GM23338 (cell line): ENCODE measurements around the gene PODN. TPM values are rescaled to one million over a fixed set of nuclear protein-coding genes. Genes with fewer than 3 reads are reported as not detected.

Source experiments
- ATAC-seq: fragments of 200-7000 bp; cut with Tn5 transposase; 3 replicates; pipeline ENCODE4 v1.9.1; 2020
- DNase-seq: peaks from one replicate; pipeline ENCODE4 v3.0.0-alpha.2; 2015; ENCODE audit warnings: low spot score
- H2AFZ ChIP-seq: fragments of 200-600 bp; sonication (generic); 2 replicates; pipeline ENCODE4 v1.8.0; 2016; ENCODE audit warnings: antibody characterized with exemption, mild to moderate bottlenecking, moderate library complexity
- H3F3A ChIP-seq: fragments of 200-600 bp; sonication (generic); replicated peaks from 2 replicates; pipeline ENCODE4 v1.8.0; 2017; ENCODE audit warnings: antibody characterized with exemption, mixed run types, low read depth
- H3K27ac ChIP-seq: fragments of 200-600 bp; sonication (generic); 2 replicates; pipeline ENCODE4 v1.6.1; 2016; ENCODE audit warnings: low read depth
- H3K27me3 ChIP-seq: fragments of 200-600 bp; sonication (generic); 2 replicates; pipeline ENCODE4 v1.8.0; 2016; ENCODE audit warnings: mild to moderate bottlenecking, mixed run types, moderate library complexity; ENCODE audit not compliant: insufficient read depth
- H3K36me3 ChIP-seq: fragments of 200-600 bp; sonication (generic); 2 replicates; pipeline ENCODE4 v1.8.0; 2016; ENCODE audit warnings: mild to moderate bottlenecking; ENCODE audit not compliant: insufficient read depth
- H3K4me1 ChIP-seq: fragments of 200-600 bp; sonication (generic); 2 replicates; pipeline ENCODE4 v1.8.0; 2016; ENCODE audit warnings: mild to moderate bottlenecking, moderate library complexity; ENCODE audit not compliant: insufficient read depth
- H3K4me2 ChIP-seq: fragments of 200-600 bp; sonication (generic); 2 replicates; pipeline ENCODE4 v1.7.1; 2017; ENCODE audit warnings: mixed run types
- H3K4me3 ChIP-seq: fragments of 200-600 bp; sonication (generic); 2 replicates; pipeline ENCODE4 v1.6.1; 2016; ENCODE audit warnings: mixed run types
- H3K79me2 ChIP-seq: fragments of 200-600 bp; sonication (generic); replicated peaks from 2 replicates; pipeline ENCODE4 v1.8.0; 2017; ENCODE audit warnings: mild to moderate bottlenecking; ENCODE audit not compliant: insufficient read depth
- H3K9me2 ChIP-seq: fragments of 200-600 bp; sonication (generic); 2 replicates; pipeline ENCODE4 v1.8.0; 2017; ENCODE audit not compliant: insufficient read depth
- H4K20me1 ChIP-seq: fragments of 200-600 bp; sonication (generic); replicated peaks from 2 replicates; pipeline ENCODE4 v1.8.0; 2017; ENCODE audit warnings: mild to moderate bottlenecking; ENCODE audit not compliant: insufficient read depth
- H3K27ac Mint-ChIP-seq: 2 replicates; pipeline ENCODE4 v1.8.0; 2020; ENCODE audit warnings: inconsistent platforms, mild to moderate bottlenecking, moderate library complexity, mixed read lengths
- H3K27me3 Mint-ChIP-seq: 3 replicates; pipeline ENCODE4 v1.8.0; 2022; ENCODE audit warnings: low read depth, mild to moderate bottlenecking, moderate library complexity, mixed read lengths, inconsistent platforms; ENCODE audit not compliant: insufficient read depth, poor library complexity
- H3K36me3 Mint-ChIP-seq: 3 replicates; pipeline ENCODE4 v1.8.0; 2021; ENCODE audit warnings: low read depth, mild to moderate bottlenecking, inconsistent platforms, moderate library complexity, mixed read lengths
- H3K4me1 Mint-ChIP-seq: 3 replicates; pipeline ENCODE4 v1.8.0; 2020; ENCODE audit warnings: mild to moderate bottlenecking, inconsistent platforms, mixed read lengths
- H3K4me3 Mint-ChIP-seq: 3 replicates; pipeline ENCODE4 v1.8.0; 2021; ENCODE audit warnings: moderate library complexity, mild to moderate bottlenecking, inconsistent platforms, mixed read lengths
- H3K9me3 Mint-ChIP-seq: 3 replicates; pipeline ENCODE4 v1.8.0; 2020; ENCODE audit warnings: moderate library complexity, mild to moderate bottlenecking, inconsistent platforms, mixed read lengths
- CREB1 ChIP-seq: fragments of 250-450 bp; sonication (Bioruptor Pico); IDR thresholded peaks from 2 replicates; pipeline ENCODE4 v1.5.0; 2020; ENCODE audit warnings: low read depth, mild to moderate bottlenecking, moderate library complexity
- CTCF ChIP-seq, 2 experiments: fragments of 200-600 bp in 1 of 2; sonication (generic) in 1 of 2; conservative IDR thresholded peaks; 2 replicates each; pipeline versions ENCODE4 v1.5.1 to v1.6.1; 2016 to 2017; ENCODE audit warnings: antibody characterized with exemption in 2 of 2, low read depth in 2 of 2, mild to moderate bottlenecking in 2 of 2, moderate library complexity in 1 of 2
- EZH2 ChIP-seq: fragments of 200-600 bp; sonication (generic); IDR thresholded peaks from one replicate; pipeline ENCODE4 v1.8.0; 2017; ENCODE audit warnings: antibody characterized with exemption, mild to moderate bottlenecking, low read depth; ENCODE audit not compliant: unreplicated experiment
- EZH2phosphoT487 ChIP-seq: fragments of 200-600 bp; sonication (generic); IDR thresholded peaks from one replicate; pipeline ENCODE4 v1.8.1; 2018; ENCODE audit warnings: antibody characterized with exemption; ENCODE audit not compliant: unreplicated experiment
- JUNB ChIP-seq: IDR thresholded peaks from one replicate; pipeline ENCODE4 v1.6.1; 2016; ENCODE audit warnings: antibody characterized with exemption; ENCODE audit not compliant: unreplicated experiment
- NANOG ChIP-seq: IDR thresholded peaks from 2 replicates; pipeline ENCODE4 v1.6.1; 2016; ENCODE audit warnings: antibody characterized with exemption, borderline replicate concordance
- POLR2AphosphoS5 ChIP-seq: IDR thresholded peaks from 2 replicates; pipeline ENCODE4 v1.6.1; 2016; ENCODE audit warnings: antibody characterized with exemption, low read depth
- REST ChIP-seq: IDR thresholded peaks from one replicate; pipeline ENCODE4 v1.6.1; 2018; ENCODE audit warnings: antibody characterized with exemption; ENCODE audit not compliant: unreplicated experiment
- STAT1 ChIP-seq: IDR thresholded peaks from one replicate; pipeline ENCODE4 v1.6.1; 2016; ENCODE audit warnings: antibody characterized with exemption; ENCODE audit not compliant: unreplicated experiment
- ZNF114 ChIP-seq: fragments of 250-450 bp; sonication (Bioruptor Pico); IDR thresholded peaks from 2 replicates; pipeline ENCODE4 v1.5.0; 2020; ENCODE audit warnings: mild to moderate bottlenecking, moderate library complexity
- ZNF331 ChIP-seq: fragments of 250-450 bp; sonication (Bioruptor Pico); IDR thresholded peaks from 2 replicates; pipeline ENCODE4 v1.5.0; 2020; ENCODE audit warnings: low read depth, mild to moderate bottlenecking, moderate library complexity
- polyA plus RNA-seq: library from polyadenylated mRNA; unstranded; fragments of >200 nt; fragmentation: Nextera tagmentation; extraction: Ambion mirVana; gene quantifications from 2 replicates; pipeline ENCODE4 v1.2.1, GENCODE V29; 2016
- total RNA-seq: library from RNA; depleted of rRNA; stranded (reverse); fragments of >200 nt; shearing (Covaris generic); gene quantifications from 2 replicates; pipeline ENCODE4 v1.2.3, GENCODE V29; 2014
- TF ChIP-seq, protein P1 (sequence below): fragments of 250-450 bp; sonication (Bioruptor Pico); IDR thresholded peaks from 2 replicates; pipeline ENCODE4 v1.5.0; 2020; ENCODE audit warnings: mild to moderate bottlenecking, moderate library complexity
- TF ChIP-seq, protein P2 (sequence below): IDR thresholded peaks from 2 replicates; pipeline ENCODE4 v1.6.1; 2016; ENCODE audit warnings: antibody characterized with exemption

PODN gene
- total and polyA plus RNA-seq, 2 experiments from 2014 or later: 0.16 to 0.24 TPM

DNA sequence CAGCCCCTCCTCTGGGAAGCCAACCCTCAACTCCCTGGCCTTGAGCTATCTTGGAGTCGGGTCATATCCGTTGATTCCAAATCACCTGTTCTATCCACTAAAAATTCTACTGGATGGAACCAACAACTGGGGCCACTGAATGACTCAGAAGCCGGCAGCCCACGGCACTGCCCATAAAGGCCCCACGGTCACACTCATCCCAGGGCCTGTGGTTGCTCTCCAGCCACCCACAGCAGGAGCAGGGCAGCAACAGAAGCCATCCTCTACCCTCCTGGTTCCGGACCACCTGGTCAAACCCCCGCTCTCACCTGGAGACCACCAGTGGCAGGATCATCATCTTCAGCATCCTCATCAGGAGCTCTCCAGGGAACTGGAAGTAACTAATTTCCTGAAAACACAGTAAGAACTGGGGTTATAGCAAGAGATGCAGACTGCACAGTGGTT lies 72.1 kb downstream of the PODN start:
- TF ChIP-seq ZNF114 (CRISPR knock-in tag): no peak
- TF ChIP-seq, protein P1, sequence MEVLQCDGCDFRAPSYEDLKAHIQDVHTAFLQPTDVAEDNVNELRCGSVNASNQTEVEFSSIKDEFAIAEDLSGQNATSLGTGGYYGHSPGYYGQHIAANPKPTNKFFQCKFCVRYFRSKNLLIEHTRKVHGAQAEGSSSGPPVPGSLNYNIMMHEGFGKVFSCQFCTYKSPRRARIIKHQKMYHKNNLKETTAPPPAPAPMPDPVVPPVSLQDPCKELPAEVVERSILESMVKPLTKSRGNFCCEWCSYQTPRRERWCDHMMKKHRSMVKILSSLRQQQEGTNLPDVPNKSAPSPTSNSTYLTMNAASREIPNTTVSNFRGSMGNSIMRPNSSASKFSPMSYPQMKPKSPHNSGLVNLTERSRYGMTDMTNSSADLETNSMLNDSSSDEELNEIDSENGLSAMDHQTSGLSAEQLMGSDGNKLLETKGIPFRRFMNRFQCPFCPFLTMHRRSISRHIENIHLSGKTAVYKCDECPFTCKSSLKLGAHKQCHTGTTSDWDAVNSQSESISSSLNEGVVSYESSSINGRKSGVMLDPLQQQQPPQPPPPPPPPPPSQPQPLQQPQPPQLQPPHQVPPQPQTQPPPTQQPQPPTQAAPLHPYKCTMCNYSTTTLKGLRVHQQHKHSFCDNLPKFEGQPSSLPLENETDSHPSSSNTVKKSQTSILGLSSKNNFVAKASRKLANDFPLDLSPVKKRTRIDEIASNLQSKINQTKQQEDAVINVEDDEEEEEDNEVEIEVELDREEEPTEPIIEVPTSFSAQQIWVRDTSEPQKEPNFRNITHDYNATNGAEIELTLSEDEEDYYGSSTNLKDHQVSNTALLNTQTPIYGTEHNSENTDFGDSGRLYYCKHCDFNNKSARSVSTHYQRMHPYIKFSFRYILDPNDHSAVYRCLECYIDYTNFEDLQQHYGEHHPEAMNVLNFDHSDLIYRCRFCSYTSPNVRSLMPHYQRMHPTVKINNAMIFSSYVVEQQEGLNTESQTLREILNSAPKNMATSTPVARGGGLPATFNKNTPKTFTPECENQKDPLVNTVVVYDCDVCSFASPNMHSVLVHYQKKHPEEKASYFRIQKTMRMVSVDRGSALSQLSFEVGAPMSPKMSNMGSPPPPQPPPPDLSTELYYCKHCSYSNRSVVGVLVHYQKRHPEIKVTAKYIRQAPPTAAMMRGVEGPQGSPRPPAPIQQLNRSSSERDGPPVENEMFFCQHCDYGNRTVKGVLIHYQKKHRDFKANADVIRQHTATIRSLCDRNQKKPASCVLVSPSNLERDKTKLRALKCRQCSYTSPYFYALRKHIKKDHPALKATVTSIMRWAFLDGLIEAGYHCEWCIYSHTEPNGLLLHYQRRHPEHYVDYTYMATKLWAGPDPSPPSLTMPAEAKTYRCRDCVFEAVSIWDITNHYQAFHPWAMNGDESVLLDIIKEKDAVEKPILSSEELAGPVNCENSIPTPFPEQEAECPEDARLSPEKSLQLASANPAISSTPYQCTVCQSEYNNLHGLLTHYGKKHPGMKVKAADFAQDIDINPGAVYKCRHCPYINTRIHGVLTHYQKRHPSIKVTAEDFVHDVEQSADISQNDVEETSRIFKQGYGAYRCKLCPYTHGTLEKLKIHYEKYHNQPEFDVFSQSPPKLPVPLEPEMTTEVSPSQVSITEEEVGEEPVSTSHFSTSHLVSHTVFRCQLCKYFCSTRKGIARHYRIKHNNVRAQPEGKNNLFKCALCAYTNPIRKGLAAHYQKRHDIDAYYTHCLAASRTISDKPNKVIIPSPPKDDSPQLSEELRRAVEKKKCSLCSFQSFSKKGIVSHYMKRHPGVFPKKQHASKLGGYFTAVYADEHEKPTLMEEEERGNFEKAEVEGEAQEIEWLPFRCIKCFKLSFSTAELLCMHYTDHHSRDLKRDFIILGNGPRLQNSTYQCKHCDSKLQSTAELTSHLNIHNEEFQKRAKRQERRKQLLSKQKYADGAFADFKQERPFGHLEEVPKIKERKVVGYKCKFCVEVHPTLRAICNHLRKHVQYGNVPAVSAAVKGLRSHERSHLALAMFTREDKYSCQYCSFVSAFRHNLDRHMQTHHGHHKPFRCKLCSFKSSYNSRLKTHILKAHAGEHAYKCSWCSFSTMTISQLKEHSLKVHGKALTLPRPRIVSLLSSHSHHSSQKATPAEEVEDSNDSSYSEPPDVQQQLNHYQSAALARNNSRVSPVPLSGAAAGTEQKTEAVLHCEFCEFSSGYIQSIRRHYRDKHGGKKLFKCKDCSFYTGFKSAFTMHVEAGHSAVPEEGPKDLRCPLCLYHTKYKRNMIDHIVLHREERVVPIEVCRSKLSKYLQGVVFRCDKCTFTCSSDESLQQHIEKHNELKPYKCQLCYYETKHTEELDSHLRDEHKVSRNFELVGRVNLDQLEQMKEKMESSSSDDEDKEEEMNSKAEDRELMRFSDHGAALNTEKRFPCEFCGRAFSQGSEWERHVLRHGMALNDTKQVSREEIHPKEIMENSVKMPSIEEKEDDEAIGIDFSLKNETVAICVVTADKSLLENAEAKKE (CRISPR knock-in tag): no peak
- no peak for TF ChIP-seq CREB1 (CRISPR knock-in tag)
- TF ChIP-seq, protein P2, sequence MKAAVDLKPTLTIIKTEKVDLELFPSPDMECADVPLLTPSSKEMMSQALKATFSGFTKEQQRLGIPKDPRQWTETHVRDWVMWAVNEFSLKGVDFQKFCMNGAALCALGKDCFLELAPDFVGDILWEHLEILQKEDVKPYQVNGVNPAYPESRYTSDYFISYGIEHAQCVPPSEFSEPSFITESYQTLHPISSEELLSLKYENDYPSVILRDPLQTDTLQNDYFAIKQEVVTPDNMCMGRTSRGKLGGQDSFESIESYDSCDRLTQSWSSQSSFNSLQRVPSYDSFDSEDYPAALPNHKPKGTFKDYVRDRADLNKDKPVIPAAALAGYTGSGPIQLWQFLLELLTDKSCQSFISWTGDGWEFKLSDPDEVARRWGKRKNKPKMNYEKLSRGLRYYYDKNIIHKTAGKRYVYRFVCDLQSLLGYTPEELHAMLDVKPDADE: no peak
- no peak for TF ChIP-seq EZH2phosphoT487
- TF ChIP-seq NANOG: no peak
- TF ChIP-seq POLR2AphosphoS5: no peak
- no peak for TF ChIP-seq EZH2
- no peak for TF ChIP-seq CTCF (conservative IDR thresholded peaks at IDR 0.05; ENCODE audit: low read depth in 2 of 2)
- TF ChIP-seq ZNF331: no peak
- TF ChIP-seq REST: no peak
- no peak for TF ChIP-seq JUNB
- no peak for TF ChIP-seq STAT1
- Mint-ChIP-seq H3K9me3 (peaks cover 19% of the 10 kb centered on the region), H3K27me3 (peaks cover 5% of the 10 kb centered on the region), H3K4me3 (no peak overlapping the region), H3K4me1 (peaks cover 5% of the 10 kb centered on the region; the same call in 1 of the 3 replicates), H3K27ac (no peak overlapping the region), H3K36me3 (peaks cover 9% of the 10 kb centered on the region)
- Histone ChIP-seq H3K4me1 (no peaks in the 10 kb centered on the region), H3K4me2 (no peak overlapping the region), H3K36me3 (no peaks in the 10 kb centered on the region), H3K9me2 (no peaks in the 10 kb centered on the region), H3K4me3 (no peak overlapping the region), H2AFZ (no peak overlapping the region), H3K27ac (no peak overlapping the region), H4K20me1 (no peaks in the 10 kb centered on the region), H3K27me3 (no peaks in the 10 kb centered on the region), H3K79me2 (no peaks in the 10 kb centered on the region), H3F3A (no peaks in the 10 kb centered on the region)
- DNase-seq: no peak
- ATAC-seq: no peak
